Measurements from ENCODE around the gene HOXA10. TPM values are rescaled to one million over a fixed set of nuclear protein-coding genes. Genes with fewer than 3 reads are reported as not detected.
A peak's percentile ranks its signal among the peaks of the same experiment; 100 is the strongest.

HOXA10 gene
- total RNA-seq, 4 donors from 2014 or later = 19.0 to 34.1 (median 24.9) TPM

DNA sequence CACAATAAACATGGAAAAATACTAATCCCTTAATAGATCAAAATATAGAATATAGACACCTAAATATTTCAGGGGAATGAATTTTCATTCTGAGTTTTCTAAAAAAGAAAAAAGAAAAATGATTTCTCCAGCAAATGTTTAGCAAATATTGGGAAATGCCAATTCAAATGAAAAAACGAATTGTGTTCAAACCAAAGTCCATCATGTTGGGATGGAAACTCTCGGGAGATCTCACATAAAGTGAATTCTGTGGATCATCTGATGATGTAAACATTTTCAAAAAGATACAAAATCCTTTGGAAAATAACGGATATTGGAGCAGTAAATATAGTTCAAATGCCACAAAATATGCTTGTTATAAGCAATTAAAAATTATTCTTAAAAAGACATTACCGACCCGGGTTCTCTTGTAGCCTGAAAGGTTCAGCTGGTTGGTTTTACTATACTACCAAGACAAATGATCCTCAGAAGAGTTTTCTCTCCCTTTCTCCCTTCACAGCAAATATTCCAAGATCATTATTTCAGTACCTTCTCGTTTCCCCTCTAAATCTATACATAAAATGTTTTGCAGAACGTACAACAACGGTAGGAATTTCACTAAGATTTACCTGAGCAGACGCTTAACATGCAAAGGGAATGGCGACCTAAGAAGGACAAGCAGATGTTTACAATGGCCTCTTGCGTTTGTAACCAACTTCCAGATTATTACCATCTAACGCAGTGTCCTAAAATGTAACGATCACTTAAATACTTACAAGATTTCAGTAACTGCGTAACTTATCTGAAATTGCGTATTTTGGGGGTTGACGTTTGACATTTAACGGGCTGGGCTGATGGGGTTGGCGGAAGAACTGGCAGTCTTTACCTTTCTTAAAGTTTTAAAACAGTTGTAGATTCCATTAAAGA lies 23.3 kb upstream of the HOXA10 start:
- Histone ChIP-seq H3K36me3 (no peaks in the 10 kb centered on the region), H3K27me3 (peaks cover 7 to 87% of the 10 kb centered on the region in 2 donors), H3K4me1 (peaks cover 0 to 58% (median 28%) of the 10 kb centered on the region in 4 donors), H3K9me3 (no peaks in the 10 kb centered on the region), H3K4me3 (no peak overlapping the region), H3K27ac (no peak overlapping the region)
- 29 to 40% methylated on average over 18 of the region's 18 CpGs for WGBS, 2 donors
- DNase-seq (ENCODE audit: low spot score in 2 of 2) = no peak
- TF ChIP-seq, protein P1, sequence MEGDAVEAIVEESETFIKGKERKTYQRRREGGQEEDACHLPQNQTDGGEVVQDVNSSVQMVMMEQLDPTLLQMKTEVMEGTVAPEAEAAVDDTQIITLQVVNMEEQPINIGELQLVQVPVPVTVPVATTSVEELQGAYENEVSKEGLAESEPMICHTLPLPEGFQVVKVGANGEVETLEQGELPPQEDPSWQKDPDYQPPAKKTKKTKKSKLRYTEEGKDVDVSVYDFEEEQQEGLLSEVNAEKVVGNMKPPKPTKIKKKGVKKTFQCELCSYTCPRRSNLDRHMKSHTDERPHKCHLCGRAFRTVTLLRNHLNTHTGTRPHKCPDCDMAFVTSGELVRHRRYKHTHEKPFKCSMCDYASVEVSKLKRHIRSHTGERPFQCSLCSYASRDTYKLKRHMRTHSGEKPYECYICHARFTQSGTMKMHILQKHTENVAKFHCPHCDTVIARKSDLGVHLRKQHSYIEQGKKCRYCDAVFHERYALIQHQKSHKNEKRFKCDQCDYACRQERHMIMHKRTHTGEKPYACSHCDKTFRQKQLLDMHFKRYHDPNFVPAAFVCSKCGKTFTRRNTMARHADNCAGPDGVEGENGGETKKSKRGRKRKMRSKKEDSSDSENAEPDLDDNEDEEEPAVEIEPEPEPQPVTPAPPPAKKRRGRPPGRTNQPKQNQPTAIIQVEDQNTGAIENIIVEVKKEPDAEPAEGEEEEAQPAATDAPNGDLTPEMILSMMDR (IDR thresholded peaks at IDR 0.05) = no peak
- no peak for TF ChIP-seq EP300 (IDR thresholded peaks at IDR 0.05)
- no peak for TF ChIP-seq POLR2A (IDR thresholded peaks at IDR 0.05)

DNA sequence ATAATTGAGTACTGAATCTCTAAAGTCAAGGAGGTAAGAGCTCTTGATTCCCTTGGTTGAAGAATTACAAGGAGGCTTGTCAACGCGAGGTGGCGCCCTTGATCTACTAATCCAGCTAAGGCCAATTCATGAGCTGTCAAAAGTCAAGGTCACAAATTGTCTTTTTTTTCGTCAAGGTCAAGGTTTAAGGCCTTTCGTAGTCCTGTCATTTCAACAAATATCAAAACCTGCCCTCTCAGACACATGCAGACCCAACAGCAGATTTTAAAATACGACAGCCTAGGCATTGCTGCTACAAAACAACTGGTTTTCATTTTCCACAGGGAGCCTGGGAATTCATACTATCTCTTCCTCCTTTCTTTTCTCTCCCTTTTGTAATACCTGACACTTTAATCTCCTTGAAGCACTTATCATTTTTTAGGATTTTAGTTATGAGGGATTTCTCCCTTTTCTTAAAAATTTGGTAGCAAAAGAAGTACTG lies 22.2 kb upstream of the HOXA10 start:
- peak; percentile 87 to 98 for DNase-seq (ENCODE audit: low spot score in 2 of 2)
- Histone ChIP-seq H3K27me3 (peaks cover 7 to 87% of the 10 kb centered on the region in 2 donors), H3K4me3 (no peak overlapping the region), H3K4me1 (peaks cover 0 to 54% (median 29%) of the 10 kb centered on the region in 4 donors), H3K27ac (no peak overlapping the region), H3K36me3 (no peaks in the 10 kb centered on the region), H3K9me3 (no peaks in the 10 kb centered on the region)
- TF ChIP-seq EP300 (IDR thresholded peaks at IDR 0.05) (peak in 1 of 2 donors; percentile 23), POLR2A (IDR thresholded peaks at IDR 0.05) (no peak)
- TF ChIP-seq, protein P1 (IDR thresholded peaks at IDR 0.05) = peak; percentile 55 to 82 (median 77)
- 1 to 3% methylated on average over 6 of the region's 6 CpGs for WGBS, 2 donors

DNA sequence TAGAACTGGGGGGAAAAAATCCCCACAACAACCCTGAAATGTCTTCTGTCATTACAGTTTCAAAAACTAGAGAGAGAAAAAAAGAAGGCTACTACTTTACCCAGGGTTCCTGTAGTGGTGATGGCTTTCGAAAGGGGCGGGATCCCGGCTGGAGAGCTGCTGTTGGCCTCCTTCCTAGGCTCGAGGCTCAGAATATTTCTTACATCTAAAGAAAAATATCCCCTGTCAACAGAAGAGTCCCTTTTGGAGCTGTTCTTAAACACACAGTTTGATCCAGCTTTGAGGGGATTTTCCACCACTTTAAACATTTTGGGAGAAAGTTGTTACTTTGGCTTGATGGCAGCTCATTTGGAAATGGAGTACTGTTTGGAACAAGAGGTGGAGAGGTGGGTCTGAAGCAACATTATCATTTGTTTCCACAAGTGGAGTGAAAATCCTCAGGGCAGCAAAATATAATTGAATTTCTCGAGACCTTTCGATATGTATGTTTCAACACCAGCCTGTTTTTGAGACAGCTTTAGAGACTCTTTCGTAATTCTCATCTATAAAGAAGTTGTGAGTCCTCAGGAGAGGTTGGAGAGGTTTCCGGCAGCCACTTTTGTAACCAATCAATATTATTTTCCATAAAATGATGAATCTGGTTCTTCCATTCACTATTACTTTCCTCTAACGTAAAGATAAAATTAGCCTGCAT lies 20.7 kb upstream of the HOXA10 start:
- Histone ChIP-seq H3K27ac (no peak overlapping the region), H3K4me3 (no peak overlapping the region), H3K9me3 (no peaks in the 10 kb centered on the region), H3K4me1 (peaks cover 0 to 39% (median 19%) of the 10 kb centered on the region in 4 donors), H3K36me3 (no peaks in the 10 kb centered on the region), H3K27me3 (peaks cover 7 to 90% of the 10 kb centered on the region in 2 donors)
- DNase-seq (ENCODE audit: low spot score in 2 of 2) = no peak
- TF ChIP-seq POLR2A (IDR thresholded peaks at IDR 0.05) = no peak
- TF ChIP-seq EP300 (IDR thresholded peaks at IDR 0.05) = no peak
- TF ChIP-seq, protein P1 (IDR thresholded peaks at IDR 0.05) = no peak
- WGBS, 2 donors = 49 to 55% methylated on average over 9 of the region's 9 CpGs

DNA sequence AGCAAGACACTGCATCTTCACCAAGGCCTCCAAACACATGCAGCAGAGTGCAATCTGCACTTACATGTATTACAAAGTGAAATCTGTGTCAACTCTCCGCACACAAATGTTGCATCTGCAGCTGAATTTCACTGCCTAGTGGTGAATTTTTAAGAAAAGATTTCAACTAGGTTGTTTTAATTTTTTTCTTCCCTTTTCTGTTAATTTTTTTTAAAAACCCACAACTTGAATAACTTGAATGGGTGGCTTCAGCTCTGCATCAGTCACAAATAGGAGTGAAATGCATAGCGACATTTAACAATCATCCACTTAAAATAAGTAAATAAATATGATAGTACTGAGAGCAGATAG lies 19.9 kb upstream of the HOXA10 start:
- Histone ChIP-seq H3K4me3 (no peak overlapping the region), H3K36me3 (no peaks in the 10 kb centered on the region), H3K27ac (no peak overlapping the region), H3K4me1 (peaks cover 0 to 38% (median 21%) of the 10 kb centered on the region in 4 donors), H3K9me3 (no peaks in the 10 kb centered on the region), H3K27me3 (peaks cover 7 to 94% of the 10 kb centered on the region in 2 donors)
- TF ChIP-seq, protein P1 (IDR thresholded peaks at IDR 0.05) = no peak
- no peak for TF ChIP-seq EP300 (IDR thresholded peaks at IDR 0.05)
- DNase-seq (ENCODE audit: low spot score in 2 of 2) = no peak
- whole genome bisulfite sequencing, 2 donors = 58 to 67% methylated on average over 2 of the region's 2 CpGs
